Adrenal gland (tissue), 12 donors: ENCODE data around the gene WWOX. TPM values are rescaled to one million over a fixed set of nuclear protein-coding genes. Genes with fewer than 3 reads are reported as not detected.

ENCODE experiments used
- DNase-seq, 7 donors: peaks; one replicate each; pipeline ENCODE4 v3.0.0-alpha.2; 2019 to 2020
- H3K27ac ChIP-seq, 5 donors: fragments of 200-600 bp; sonication (generic) in 4 of 5; 1 replicate in 3 of 5; 2 replicates in 2 of 5; pipeline versions ENCODE4 v1.5.1 to v1.8.0; 2016 to 2020; ENCODE audit warnings: mild to moderate bottlenecking in 1 of 5
- H3K27me3 ChIP-seq: fragments of 200-600 bp; 2 replicates; pipeline ENCODE4 v1.8.0; 2021
- H3K36me3 ChIP-seq, 2 donors: fragments of 200-600 bp; replicated peaks in 1 of 2; 1 replicate in 1 of 2; 2 replicates in 1 of 2; pipeline versions ENCODE4 v1.5.1 to v1.8.0; 2018 to 2022
- H3K4me1 ChIP-seq, 2 donors: fragments of 200-600 bp; replicated peaks in 1 of 2; 1 replicate in 1 of 2; 2 replicates in 1 of 2; pipeline versions ENCODE4 v1.5.1 to v1.8.0; 2018 to 2021
- H3K4me3 ChIP-seq, 4 donors: fragments of 200-600 bp; sonication (generic) in 3 of 4; one replicate each; pipeline ENCODE4 v1.5.1; 2016 to 2018
- H3K9me3 ChIP-seq, 3 donors: fragments of 200-600 bp; sonication (generic) in 1 of 3; replicated peaks in 1 of 3; 1 replicate in 2 of 3; 2 replicates in 1 of 3; pipeline versions ENCODE4 v1.5.1 to v1.8.0; 2016 to 2021
- POLR2A ChIP-seq, 2 donors: fragments of 450-650 bp; IDR thresholded peaks; one replicate each; pipeline ENCODE4 v1.6.1; 2017; ENCODE audit warnings: antibody characterized with exemption in 2 of 2, mild to moderate bottlenecking in 2 of 2, moderate library complexity in 1 of 2
- WGBS, 4 donors: extraction: QIAGEN DNeasy Blood & Tissue Kit in 2 of 4; methylation state at CpG; one replicate each; pipeline versions ENCODE4 v1.1.5 to v1.1.7; 2013 to 2017; 5-methylcytosine and 5-hydroxymethylcytosine counted together
- intact Hi-C, 2 donors: fragments of 100-400 bp; cut with DNase I; formaldehyde crosslinking; loops; one replicate each; pipeline versions ENCODE4 v1.14.1 to v1.15.0; 2022 to 2023
- polyA plus RNA-seq, 3 donors: library from polyadenylated mRNA; stranded (reverse); fragments of 200-250 nt in 2 of 3; fragments of 350-450 nt in 1 of 3; fragmentation: Illumina TruSeq in 1 of 3; extraction: RNeasy Lipid Tissue Mini Kit (QIAGEN cat#74804) in 1 of 3; gene quantifications; one replicate each; pipeline ENCODE4 v1.2.3, GENCODE V29; 2013 to 2014
- total RNA-seq, 9 donors: library from RNA; depleted of rRNA in 4 of 9; stranded (reverse); fragments of >200 nt in 4 of 9; fragments of 120-200 nt in 1 of 9; fragmentation: NEBNext Ultra II Directional in 1 of 9; extraction: Animal tissue kit (Norgen Biotek cat#: 25700) in 1 of 9; gene quantifications; one replicate each; pipeline versions ENCODE4 v1.1.0 to v1.2.4, GENCODE V29; 2013 to 2023
- TF ChIP-seq, protein P1 (sequence below), 6 experiments: fragments of 450-650 bp in 4 of 6; fragments of 200-600 bp in 2 of 6; sonication (generic) in 1 of 6; IDR thresholded peaks; 1 replicate in 5 of 6; 2 replicates in 1 of 6; pipeline versions ENCODE4 v1.5.1 to v1.8.0; 2016 to 2021; ENCODE audit warnings: antibody characterized with exemption in 6 of 6, mild to moderate bottlenecking in 2 of 6, moderate library complexity in 1 of 6
- donor health status: healthy with polysubstance abuse.
- donor health status: Bipolar disorder and iron deficiency.
- donor health status: DM: yes; HTN: yes; CAD: no.
- donor health status: DM: no; HTN: no; CAD: no.
- donor health status: DM: no; HTN: no; CAD: no.
- donor health status: DM: yes; HTN: yes; CAD: no.

The WWOX gene
- total and polyA plus RNA-seq, 12 donors: 11.8 to 74.6 (median 20.5) TPM

DNA sequence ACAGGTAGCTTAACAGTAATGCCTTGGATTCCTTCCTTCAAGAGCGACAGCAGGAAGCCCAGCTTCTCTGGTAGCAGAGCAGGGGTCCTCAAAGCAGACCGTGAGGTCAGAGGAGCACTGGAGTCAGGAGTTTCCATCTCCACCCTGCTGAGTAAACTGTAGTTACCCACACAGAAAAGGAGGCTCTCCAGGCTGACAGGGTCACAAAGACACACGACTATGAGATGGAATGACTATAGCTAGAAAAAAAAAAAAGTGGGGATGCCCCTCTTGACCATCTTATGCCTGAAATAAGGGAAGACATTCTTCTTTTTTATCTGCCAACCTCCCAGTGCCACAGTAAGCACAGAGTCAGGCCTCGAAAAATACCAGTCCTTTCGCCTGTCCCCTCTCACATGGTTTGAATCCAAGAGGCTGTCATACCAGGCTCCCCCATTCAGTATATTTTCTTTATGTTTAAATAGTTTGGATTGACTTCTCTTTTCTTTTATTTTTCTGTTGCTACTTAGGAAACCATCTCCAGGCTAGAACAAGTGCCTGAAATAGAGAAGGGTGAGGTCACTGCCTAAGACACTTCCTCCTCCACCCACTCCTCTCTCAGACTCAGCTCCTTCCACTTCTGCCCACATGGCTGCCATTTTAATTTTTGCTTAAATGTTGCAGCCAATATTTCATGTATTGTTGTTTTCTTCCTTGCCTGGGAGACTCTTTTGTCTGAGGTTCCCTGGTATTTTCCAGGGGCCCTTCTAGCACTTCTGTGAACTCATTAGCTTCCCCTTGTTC, 793.7 kb downstream of the WWOX start:
- no peaks in the 10 kb centered on the region for H3K27me3 ChIP-seq
- intact Hi-C loops: no loop called here
- no peak for DNase-seq
- TF ChIP-seq POLR2A (IDR thresholded peaks at IDR 0.05): no peak
- TF ChIP-seq, protein P1, sequence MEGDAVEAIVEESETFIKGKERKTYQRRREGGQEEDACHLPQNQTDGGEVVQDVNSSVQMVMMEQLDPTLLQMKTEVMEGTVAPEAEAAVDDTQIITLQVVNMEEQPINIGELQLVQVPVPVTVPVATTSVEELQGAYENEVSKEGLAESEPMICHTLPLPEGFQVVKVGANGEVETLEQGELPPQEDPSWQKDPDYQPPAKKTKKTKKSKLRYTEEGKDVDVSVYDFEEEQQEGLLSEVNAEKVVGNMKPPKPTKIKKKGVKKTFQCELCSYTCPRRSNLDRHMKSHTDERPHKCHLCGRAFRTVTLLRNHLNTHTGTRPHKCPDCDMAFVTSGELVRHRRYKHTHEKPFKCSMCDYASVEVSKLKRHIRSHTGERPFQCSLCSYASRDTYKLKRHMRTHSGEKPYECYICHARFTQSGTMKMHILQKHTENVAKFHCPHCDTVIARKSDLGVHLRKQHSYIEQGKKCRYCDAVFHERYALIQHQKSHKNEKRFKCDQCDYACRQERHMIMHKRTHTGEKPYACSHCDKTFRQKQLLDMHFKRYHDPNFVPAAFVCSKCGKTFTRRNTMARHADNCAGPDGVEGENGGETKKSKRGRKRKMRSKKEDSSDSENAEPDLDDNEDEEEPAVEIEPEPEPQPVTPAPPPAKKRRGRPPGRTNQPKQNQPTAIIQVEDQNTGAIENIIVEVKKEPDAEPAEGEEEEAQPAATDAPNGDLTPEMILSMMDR (IDR thresholded peaks at IDR 0.05): no peak
- no peaks in the 10 kb centered on the region for H3K9me3 ChIP-seq
- no peaks in the 10 kb centered on the region for H3K4me1 ChIP-seq
- WGBS, 4 donors: 88 to 95% (median 90%) methylated on average over 5 of the region's 5 CpGs
- no peak overlapping the region for H3K4me3 ChIP-seq
- no peak overlapping the region for H3K27ac ChIP-seq
- no peaks in the 10 kb centered on the region for H3K36me3 ChIP-seq

DNA sequence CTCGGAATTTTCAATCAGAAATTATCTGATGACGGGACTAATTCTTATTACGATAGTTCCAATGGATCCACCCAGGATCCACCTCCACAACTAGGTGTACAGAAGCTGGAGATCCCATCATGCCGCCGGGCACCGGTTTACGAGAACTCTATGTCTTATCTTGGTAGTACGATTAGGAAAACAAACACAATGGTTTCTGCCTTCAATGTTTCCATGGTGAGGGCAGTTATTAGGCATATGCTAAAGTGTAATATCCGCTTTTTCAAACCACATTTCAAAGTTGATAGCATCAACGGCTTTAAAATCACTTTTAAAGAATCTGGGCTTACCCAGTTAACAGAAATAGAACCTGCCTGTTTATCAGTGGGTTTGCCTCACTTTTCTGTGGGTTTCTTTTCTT, 795.4 kb downstream of the WWOX start:
- WGBS, 4 donors: 90 to 93% (median 92%) methylated on average over 10 of the region's 10 CpGs
- intact Hi-C loops: no loop called here
- no peak overlapping the region for H3K27ac ChIP-seq
- H3K9me3 ChIP-seq: no peaks in the 10 kb centered on the region
- no peaks in the 10 kb centered on the region for H3K27me3 ChIP-seq
- TF ChIP-seq, protein P1 (IDR thresholded peaks at IDR 0.05): no peak
- TF ChIP-seq POLR2A (IDR thresholded peaks at IDR 0.05): no peak
- DNase-seq: no peak
- H3K4me3 ChIP-seq: no peak overlapping the region
- H3K4me1 ChIP-seq: no peaks in the 10 kb centered on the region
- H3K36me3 ChIP-seq: no peaks in the 10 kb centered on the region

DNA sequence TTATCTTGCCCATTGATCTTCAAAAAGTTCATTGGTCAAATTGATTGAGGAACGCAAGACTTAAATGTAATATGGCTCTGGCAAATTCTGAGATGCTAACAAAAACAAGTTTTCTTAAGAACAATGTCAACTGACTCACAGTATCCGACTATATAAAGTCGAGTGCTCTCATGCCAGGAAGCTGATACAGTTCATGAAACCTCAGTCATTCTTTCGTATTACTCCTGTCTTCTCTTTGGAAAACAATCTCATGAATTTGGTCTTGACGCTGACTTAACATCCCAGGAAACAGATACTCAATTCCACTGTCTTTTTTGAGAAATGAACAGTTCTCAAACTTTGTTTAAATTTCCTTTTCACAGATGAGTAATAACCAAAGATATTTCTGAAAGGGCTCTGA, 796.2 kb downstream of the WWOX start:
- Histone ChIP-seq H3K4me3 (no peak overlapping the region), H3K9me3 (no peaks in the 10 kb centered on the region), H3K27ac (no peak overlapping the region), H3K4me1 (no peaks in the 10 kb centered on the region), H3K27me3 (no peaks in the 10 kb centered on the region), H3K36me3 (no peaks in the 10 kb centered on the region)
- 82 to 87% (median 85%) methylated on average over 5 of the region's 5 CpGs for WGBS, 4 donors
- intact Hi-C loops: no loop called here
- TF ChIP-seq, protein P1 (IDR thresholded peaks at IDR 0.05): no peak
- TF ChIP-seq POLR2A (IDR thresholded peaks at IDR 0.05): no peak
- DNase-seq: no peak

DNA sequence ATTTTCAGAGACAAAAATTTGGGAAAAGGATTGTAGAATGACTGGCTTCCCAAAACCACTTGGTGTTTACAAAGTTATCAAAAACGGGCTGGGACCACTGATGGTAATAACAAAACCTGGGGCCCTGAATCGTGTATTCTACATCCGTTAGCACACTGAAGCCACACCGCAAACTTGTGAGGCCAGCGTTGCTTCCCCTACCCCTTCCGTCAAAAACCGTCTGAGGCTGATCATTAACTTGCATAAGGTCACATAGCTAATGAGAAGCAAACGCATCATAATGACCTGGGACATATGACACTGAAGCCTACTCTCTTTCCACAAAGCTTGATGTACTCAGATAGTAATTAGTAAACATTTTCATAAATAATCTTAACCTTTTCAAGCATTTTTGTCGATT, 796.8 kb downstream of the WWOX start:
- Histone ChIP-seq H3K4me1 (no peaks in the 10 kb centered on the region), H3K4me3 (no peak overlapping the region), H3K27ac (no peak overlapping the region), H3K9me3 (no peaks in the 10 kb centered on the region), H3K36me3 (no peaks in the 10 kb centered on the region), H3K27me3 (no peaks in the 10 kb centered on the region)
- intact Hi-C loops: no loop called here
- TF ChIP-seq, protein P1 (IDR thresholded peaks at IDR 0.05): no peak
- TF ChIP-seq POLR2A (IDR thresholded peaks at IDR 0.05): no peak
- 87 to 93% (median 93%) methylated on average over 9 of the region's 9 CpGs for WGBS, 4 donors
- no peak for DNase-seq
